ENCODE results near the gene GBP7. TPM values are rescaled to one million over a fixed set of nuclear protein-coding genes. Genes with fewer than 3 reads are reported as not detected.

GBP7 gene
- total RNA-seq, 4 donors from 2014 or later = not detected

DNA sequence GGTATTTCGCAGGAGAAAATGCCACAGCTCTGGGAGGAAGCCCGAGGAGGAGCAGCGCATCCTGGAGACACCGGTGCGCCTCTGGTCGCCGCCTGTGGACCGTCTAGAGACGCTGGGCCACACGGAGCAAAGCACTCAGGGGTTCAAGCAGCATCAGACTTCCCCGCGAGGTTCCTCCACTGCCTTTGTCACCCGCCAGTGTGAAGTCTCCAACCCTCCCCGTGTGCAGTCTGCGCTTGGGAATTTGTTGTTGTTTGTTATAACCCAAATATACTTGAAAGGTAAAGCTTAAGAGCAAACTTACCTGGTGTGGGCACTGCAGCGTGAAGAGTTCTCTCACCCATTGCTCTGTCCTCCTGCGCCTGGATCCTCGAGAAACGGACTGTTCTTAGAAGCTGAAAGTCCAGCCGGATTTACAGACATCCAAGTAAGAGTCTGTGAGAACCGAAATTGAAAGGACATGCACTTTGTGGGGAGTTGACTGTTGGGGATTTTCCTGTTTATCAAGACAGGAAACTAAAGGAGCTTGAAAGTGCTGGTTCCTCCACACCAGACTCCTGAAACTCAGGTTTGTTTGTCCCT, 22.8 kb upstream of the GBP7 start, which contains the start of gene GBP4:
Gene GBP4 (minus strand): TSS at position 452 of the 582 bp plus-strand sequence. CDS start 108 bp downstream, at position 344.
- peaks cover 0 to 8% (median 0%) of the 10 kb centered on the region in 4 donors for H3K4me1 ChIP-seq
- peak within 1 kb of the TSS; percentile 48 to 81 (median 55) for H3K4me3 ChIP-seq
- peak in 1 of 2 donors; percentile 53 for TF ChIP-seq POLR2A (IDR thresholded peaks at IDR 0.05)
- TF ChIP-seq, protein P1, sequence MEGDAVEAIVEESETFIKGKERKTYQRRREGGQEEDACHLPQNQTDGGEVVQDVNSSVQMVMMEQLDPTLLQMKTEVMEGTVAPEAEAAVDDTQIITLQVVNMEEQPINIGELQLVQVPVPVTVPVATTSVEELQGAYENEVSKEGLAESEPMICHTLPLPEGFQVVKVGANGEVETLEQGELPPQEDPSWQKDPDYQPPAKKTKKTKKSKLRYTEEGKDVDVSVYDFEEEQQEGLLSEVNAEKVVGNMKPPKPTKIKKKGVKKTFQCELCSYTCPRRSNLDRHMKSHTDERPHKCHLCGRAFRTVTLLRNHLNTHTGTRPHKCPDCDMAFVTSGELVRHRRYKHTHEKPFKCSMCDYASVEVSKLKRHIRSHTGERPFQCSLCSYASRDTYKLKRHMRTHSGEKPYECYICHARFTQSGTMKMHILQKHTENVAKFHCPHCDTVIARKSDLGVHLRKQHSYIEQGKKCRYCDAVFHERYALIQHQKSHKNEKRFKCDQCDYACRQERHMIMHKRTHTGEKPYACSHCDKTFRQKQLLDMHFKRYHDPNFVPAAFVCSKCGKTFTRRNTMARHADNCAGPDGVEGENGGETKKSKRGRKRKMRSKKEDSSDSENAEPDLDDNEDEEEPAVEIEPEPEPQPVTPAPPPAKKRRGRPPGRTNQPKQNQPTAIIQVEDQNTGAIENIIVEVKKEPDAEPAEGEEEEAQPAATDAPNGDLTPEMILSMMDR (IDR thresholded peaks at IDR 0.05) = peak in 1 of 6 experiments; percentile 2
- H3K27ac ChIP-seq = peak within 1 kb of the TSS; percentile 62 to 90 (median 78)
- H3K9me3 ChIP-seq = no peaks in the 10 kb centered on the region
- DNase-seq = peak; percentile 63 to 83 (median 64)
- H3K36me3 ChIP-seq = peaks cover 0 to under 1% (median 0%) of the 10 kb centered on the region in 3 donors
- H3K27me3 ChIP-seq = no peaks in the 10 kb centered on the region

DNA sequence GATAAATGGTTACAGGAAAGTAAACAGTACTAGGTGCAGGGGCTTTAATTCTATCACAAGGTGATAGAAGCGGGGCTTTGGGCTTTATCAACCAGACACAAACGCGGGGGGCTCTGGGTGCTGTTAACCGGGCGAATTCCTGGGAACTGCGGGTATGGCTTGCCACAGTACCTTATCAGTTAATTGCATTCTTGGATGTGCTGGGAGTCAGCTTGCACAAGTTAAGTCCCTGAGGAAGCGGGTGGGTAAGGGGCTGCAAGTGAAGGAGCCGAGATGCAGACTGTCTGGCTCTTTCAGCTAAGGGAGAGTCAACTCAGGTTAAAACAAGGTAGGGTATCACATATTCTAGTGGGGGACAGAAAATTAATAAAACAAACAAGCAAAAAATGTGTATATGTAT, 22.3 kb upstream of the GBP7 start:
- Histone ChIP-seq H3K4me1 (peaks cover 0 to 8% (median 0%) of the 10 kb centered on the region in 4 donors), H3K27me3 (no peaks in the 10 kb centered on the region), H3K9me3 (no peaks in the 10 kb centered on the region), H3K4me3 (peak overlapping the region; percentile 48 to 81 (median 55)), H3K36me3 (peaks cover 0 to 6% (median 0%) of the 10 kb centered on the region in 3 donors), H3K27ac (peak overlapping the region; percentile 62 to 90 (median 78))
- TF ChIP-seq, protein P1 (IDR thresholded peaks at IDR 0.05) = no peak
- no peak for TF ChIP-seq POLR2A (IDR thresholded peaks at IDR 0.05)
- peak in 1 of 3 donors; percentile 16 for DNase-seq

DNA sequence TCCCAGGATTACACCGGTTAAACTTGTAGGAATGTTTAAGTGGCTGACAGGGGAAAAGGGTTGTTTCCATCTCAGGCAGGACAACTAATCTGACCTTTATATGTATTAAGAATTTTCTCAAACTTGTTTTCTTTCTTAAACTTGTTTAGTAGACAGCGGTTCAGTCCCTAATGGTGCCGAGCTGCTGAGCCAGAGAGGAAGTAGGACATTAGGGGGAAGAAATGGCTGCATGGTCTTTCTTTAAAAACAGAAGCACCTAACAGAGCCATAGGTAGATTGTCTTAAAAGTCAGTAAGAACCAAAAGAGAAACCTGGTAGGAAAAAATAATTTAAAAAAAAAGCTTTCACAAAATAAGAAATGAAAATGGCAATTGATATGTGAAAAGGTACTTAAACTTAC, 19.7 kb upstream of the GBP7 start:
- Histone ChIP-seq H3K4me3 (no peak overlapping the region), H3K9me3 (no peaks in the 10 kb centered on the region)

DNA sequence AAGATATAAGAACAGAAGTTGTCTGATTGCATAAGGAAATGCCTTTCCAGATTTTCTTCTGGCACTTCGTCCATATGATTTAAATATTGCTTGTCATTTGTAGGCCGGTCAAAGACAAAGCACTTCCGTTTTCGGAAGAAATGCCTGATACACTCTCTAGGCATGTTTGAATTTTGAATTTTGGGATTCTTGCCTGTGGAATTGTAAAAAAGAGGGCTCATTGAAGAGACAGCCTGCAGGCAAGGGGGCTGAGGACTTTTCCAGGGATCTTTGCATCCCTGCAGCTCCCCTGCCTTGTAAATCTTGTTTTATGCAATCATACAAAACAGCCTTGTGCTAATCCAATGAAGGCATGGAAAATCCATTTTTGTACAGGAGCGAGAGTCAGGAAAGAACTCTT, 15.5 kb upstream of the GBP7 start:
- Histone ChIP-seq H3K4me3 (no peak overlapping the region), H3K36me3 (peaks cover 0 to 28% (median 0%) of the 10 kb centered on the region in 3 donors), H3K9me3 (no peaks in the 10 kb centered on the region), H3K27me3 (no peaks in the 10 kb centered on the region), H3K4me1 (no peaks in the 10 kb centered on the region), H3K27ac (no peak overlapping the region)
- DNase-seq = no peak
- TF ChIP-seq, protein P1 (IDR thresholded peaks at IDR 0.05) = no peak
- TF ChIP-seq POLR2A (IDR thresholded peaks at IDR 0.05) = no peak

More for the DNA sequence above, 19.7 kb upstream of the GBP7 start:
- H3K27me3 ChIP-seq = no peaks in the 10 kb centered on the region
- H3K27ac ChIP-seq = no peak overlapping the region
- TF ChIP-seq, protein P1 (IDR thresholded peaks at IDR 0.05) = no peak
- TF ChIP-seq POLR2A (IDR thresholded peaks at IDR 0.05) = no peak
- DNase-seq = no peak
- peaks cover 0 to 8% (median 0%) of the 10 kb centered on the region in 4 donors for H3K4me1 ChIP-seq
- peaks cover 0 to 13% (median 0%) of the 10 kb centered on the region in 3 donors for H3K36me3 ChIP-seq

DNA sequence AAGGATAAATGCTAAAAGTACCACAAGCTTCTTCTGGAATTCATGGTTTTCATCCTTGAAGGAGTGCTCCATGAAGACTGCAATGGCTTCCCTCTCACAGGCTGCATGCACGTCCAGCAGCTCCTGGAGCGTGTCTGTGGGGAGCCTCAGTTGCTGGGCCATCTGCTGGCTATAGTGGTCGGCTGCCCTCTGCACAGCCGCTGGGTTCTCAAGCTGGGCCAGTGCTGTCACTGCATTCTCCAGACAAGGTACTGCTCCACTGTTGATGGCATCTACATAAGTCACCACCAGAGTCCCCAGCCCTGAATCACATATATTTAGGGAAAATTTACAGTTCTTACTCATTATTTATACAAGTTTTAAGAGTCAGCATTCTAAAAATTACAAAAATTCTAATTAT, 14.2 kb upstream of the GBP7 start:
- no peak overlapping the region for H3K4me3 ChIP-seq
- no peak for DNase-seq
- peaks cover 0 to 34% (median 0%) of the 10 kb centered on the region in 3 donors for H3K36me3 ChIP-seq
- no peak overlapping the region for H3K27ac ChIP-seq
- no peaks in the 10 kb centered on the region for H3K27me3 ChIP-seq
- no peaks in the 10 kb centered on the region for H3K9me3 ChIP-seq
- TF ChIP-seq, protein P1 (IDR thresholded peaks at IDR 0.05) = no peak
- no peak for TF ChIP-seq POLR2A (IDR thresholded peaks at IDR 0.05)
- no peaks in the 10 kb centered on the region for H3K4me1 ChIP-seq

Measured in Peyer's patch (tissue), 4 donors.